Keratinocyte (primary cell): ENCODE measurements around the gene BDKRB1.

Experiments used
- CTCF ChIP-seq, 3 experiments: IDR thresholded peaks in 1 of 3; conservative IDR thresholded peaks in 1 of 3; optimal IDR thresholded peaks in 1 of 3; 2 replicates in 2 of 3; 3 replicates in 1 of 3; pipeline versions ENCODE3 to v1.5.1; 2011; ENCODE audit warnings: low read length in 3 of 3, mild to moderate bottlenecking in 3 of 3, moderate library complexity in 2 of 3, control low read depth in 1 of 3, inconsistent platforms in 1 of 3; ENCODE audit not compliant: insufficient read depth in 2 of 3; ENCODE audit errors: extremely low read depth in 1 of 3
- EZH2 ChIP-seq: IDR thresholded peaks from one replicate; pipeline ENCODE4 v1.6.1; 2012; ENCODE audit warnings: inconsistent platforms, mild to moderate bottlenecking, low read length, moderate library complexity

DNA sequence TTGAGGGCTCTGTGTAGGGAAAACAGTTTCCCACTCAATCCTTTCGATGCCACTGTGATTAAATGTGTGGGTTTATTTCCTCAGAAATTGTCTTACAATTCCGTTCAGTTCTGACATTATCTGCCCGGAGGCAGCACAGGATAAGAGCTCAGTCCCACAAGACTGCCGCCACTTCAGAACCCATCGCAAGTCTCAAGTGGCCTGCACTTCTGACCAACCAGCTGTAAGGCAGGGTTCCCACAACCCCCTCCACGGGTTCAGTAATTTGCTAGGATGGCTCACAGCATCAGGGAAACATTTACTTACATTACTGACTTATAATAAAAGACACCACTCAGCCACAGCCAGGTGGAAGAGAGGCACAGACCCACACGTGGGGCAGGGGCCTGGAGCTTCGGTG, 34.2 kb upstream of the BDKRB1 start:
- TF ChIP-seq CTCF (optimal IDR thresholded peaks at IDR 0.05 in 1 of 3, IDR thresholded peaks at IDR 0.05 in 1 of 3, conservative IDR thresholded peaks at IDR 0.05 in 1 of 3; ENCODE audit: extremely low read depth in 1 of 3, insufficient read depth in 2 of 3, low read length in 3 of 3), result no peak
- no peak for TF ChIP-seq EZH2
